B cell (primary cell): ENCODE measurements around the gene QTRT2. TPM values are rescaled to one million over a fixed set of nuclear protein-coding genes. Genes with fewer than 3 reads are reported as not detected.

ENCODE experiments used
- ATAC-seq: fragments of 200-7000 bp; cut with Tn5 transposase; one replicate; pipeline ENCODE4 v1.10.0; 2021; ENCODE audit warnings: low read depth, mild to moderate bottlenecking, moderate number of reproducible peaks, moderate library complexity
- CTCF ChIA-PET: fragments of 350-600 bp; sonication (Branson Sonifier 250); formaldehyde crosslinking; loops from one replicate; lab custom pipeline; 2021; ENCODE audit warnings: antibody characterized with exemption, inconsistent platforms; lab: Charles Lee
- POLR2A ChIA-PET: fragments of 350-600 bp; sonication (Branson Sonifier 250); formaldehyde crosslinking; loops from one replicate; lab custom pipeline; 2021; ENCODE audit warnings: antibody characterized with exemption; lab: Charles Lee
- DNase-seq: peaks from one replicate; pipeline ENCODE4 v3.0.0; 2013
- H2AFZ ChIP-seq: 2 replicates; pipeline ENCODE4 v1.6.1; 2012; ENCODE audit warnings: mild to moderate bottlenecking, low read depth, low read length; ENCODE audit not compliant: insufficient read depth, poor library complexity, severe bottlenecking
- H3K27ac ChIP-seq, 2 donors: 1 replicate in 1 of 2; 2 replicates in 1 of 2; pipeline ENCODE4 v1.5.1; 2012 to 2013; ENCODE audit warnings: low read length in 2 of 2, mild to moderate bottlenecking in 2 of 2, moderate library complexity in 1 of 2
- H3K27me3 ChIP-seq, 4 experiments: fragments of 200-600 bp in 1 of 4; sonication (generic) in 1 of 4; replicated peaks in 1 of 4; 1 replicate in 2 of 4; 2 replicates in 2 of 4; pipeline versions ENCODE4 v1.6.1 to v1.7.0; 2013 to 2016; ENCODE audit warnings: low read length in 3 of 4, mild to moderate bottlenecking in 2 of 4, mixed read lengths in 1 of 4, moderate library complexity in 1 of 4; ENCODE audit not compliant: insufficient read depth in 4 of 4, control insufficient read depth in 3 of 4; ENCODE audit errors: control extremely low read depth in 1 of 4
- H3K36me3 ChIP-seq, 2 experiments: replicated peaks in 1 of 2; 1 replicate in 1 of 2; 2 replicates in 1 of 2; pipeline versions ENCODE4 v1.6.1 to v1.7.1; 2013; ENCODE audit warnings: low read length in 1 of 2; ENCODE audit not compliant: insufficient read depth in 2 of 2, control insufficient read depth in 1 of 2; ENCODE audit errors: control extremely low read depth in 1 of 2, extremely low read depth in 1 of 2
- H3K4me1 ChIP-seq, 2 donors: fragments of 200-600 bp in 1 of 2; sonication (generic) in 1 of 2; 1 replicate in 1 of 2; 2 replicates in 1 of 2; pipeline versions ENCODE4 v1.5.1 to v1.6.1; 2013 to 2017; ENCODE audit warnings: low read length in 2 of 2; ENCODE audit not compliant: control insufficient read depth in 2 of 2, insufficient read depth in 2 of 2
- H3K4me2 ChIP-seq: replicated peaks from 2 replicates; pipeline ENCODE3; 2012; ENCODE audit warnings: mild to moderate bottlenecking, low read depth, low read length; ENCODE audit not compliant: poor library complexity, severe bottlenecking
- H3K4me3 ChIP-seq, 5 experiments: fragments of 200-600 bp in 1 of 5; sonication (generic) in 1 of 5; 1 replicate in 3 of 5; 2 replicates in 2 of 5; pipeline versions ENCODE4 v1.5.1 to v1.7.0; 2011 to 2016; ENCODE audit warnings: low read length in 4 of 5, mild to moderate bottlenecking in 4 of 5, low read depth in 2 of 5, control low read depth in 1 of 5, moderate library complexity in 1 of 5; ENCODE audit not compliant: insufficient read depth in 1 of 5; ENCODE audit errors: control extremely low read depth in 1 of 5, extremely low read depth in 1 of 5
- H3K79me2 ChIP-seq: fragments of 200-600 bp; sonication (generic); one replicate; pipeline ENCODE4 v1.6.0; 2016; ENCODE audit warnings: low read length; ENCODE audit not compliant: control insufficient read depth, insufficient read depth
- H3K9ac ChIP-seq: fragments of 200-600 bp; sonication (generic); 2 replicates; pipeline ENCODE4 v1.6.1; 2017; ENCODE audit warnings: mild to moderate bottlenecking, low read length, moderate library complexity
- H3K9me3 ChIP-seq, 3 donors: one replicate each; pipeline versions ENCODE4 v1.6.1 to v1.7.1; 2013; ENCODE audit warnings: low read length in 2 of 3; ENCODE audit not compliant: control insufficient read depth in 2 of 3, insufficient read depth in 1 of 3; ENCODE audit errors: control extremely low read depth in 1 of 3
- H4K20me1 ChIP-seq: 2 replicates; pipeline ENCODE4 v1.6.0; 2012; ENCODE audit warnings: mild to moderate bottlenecking, low read length; ENCODE audit not compliant: insufficient read depth, control insufficient read depth, poor library complexity, severe bottlenecking
- H3K27ac Mint-ChIP-seq: one replicate; pipeline ENCODE4 v1.8.0; 2021; ENCODE audit warnings: mixed read lengths
- H3K27me3 Mint-ChIP-seq: one replicate; pipeline ENCODE4 v1.8.0; 2021; ENCODE audit warnings: mixed read lengths
- H3K4me1 Mint-ChIP-seq: one replicate; pipeline ENCODE4 v1.8.0; 2021; ENCODE audit warnings: mixed read lengths
- H3K4me3 Mint-ChIP-seq: one replicate; pipeline ENCODE4 v1.8.0; 2021; ENCODE audit warnings: mixed read lengths
- H3K9me3 Mint-ChIP-seq: one replicate; pipeline ENCODE4 v1.8.0; 2022; ENCODE audit warnings: mixed read lengths; ENCODE audit not compliant: insufficient read depth
- EZH2 ChIP-seq: IDR thresholded peaks from 2 replicates; pipeline ENCODE4 v1.6.1; 2012; ENCODE audit warnings: borderline replicate concordance, low read depth, mild to moderate bottlenecking, moderate library complexity, low read length; ENCODE audit not compliant: insufficient read depth, poor library complexity, severe bottlenecking
- WGBS: methylation state at CpG from one replicate; pipeline ENCODE4 v1.1.5; 2013; ENCODE audit warnings: missing lambda C conversion rate; ENCODE audit not compliant: insufficient coverage; 5-methylcytosine and 5-hydroxymethylcytosine counted together
- intact Hi-C: fragments of 100-400 bp; cut with micrococcal nuclease; formaldehyde crosslinking; loops from one replicate; pipeline ENCODE4 v1.10.0; 2022
- polyA plus RNA-seq: library from polyadenylated mRNA; depleted of rRNA; stranded (reverse); fragments of >200 nt; gene quantifications from 2 replicates; pipeline ENCODE4 v1.2.3, GENCODE V29; 2012
- total RNA-seq, 2 donors: library from RNA; stranded (reverse); fragments of 120-200 nt in 1 of 2; gene quantifications; 1 replicate in 1 of 2; 2 replicates in 1 of 2; pipeline versions ENCODE4 v1.2.3 to v1.2.4, GENCODE V29; 2013 to 2022
- TF ChIP-seq, protein P1 (sequence below): fragments of 200-600 bp; IDR thresholded peaks from one replicate; pipeline ENCODE4 v1.8.0; 2022; ENCODE audit warnings: antibody characterized with exemption, mild to moderate bottlenecking

QTRT2 gene
- total and polyA plus RNA-seq, 2 donors (not counting 1 experiment from before 2014, with no cell fraction given): 15.8 to 59.5 TPM

DNA sequence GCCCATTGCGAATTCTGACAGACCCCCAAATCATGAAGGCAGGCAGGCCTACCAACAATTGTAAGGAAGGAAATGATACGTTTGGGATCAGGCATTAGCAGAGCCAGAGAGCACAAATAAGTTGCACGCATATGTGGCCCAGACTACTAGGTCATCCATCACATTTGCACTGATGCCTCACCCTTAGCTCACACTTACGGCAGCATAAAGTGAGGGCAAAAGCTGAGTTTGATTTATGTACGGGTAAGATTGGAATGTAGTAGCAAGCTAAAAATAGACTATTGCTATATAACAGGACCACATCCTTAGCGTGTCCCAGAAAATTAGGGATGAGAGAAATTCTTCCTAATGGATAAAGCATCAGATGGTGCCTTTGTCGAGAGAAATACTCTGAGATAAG lies 58.6 kb downstream of the QTRT2 start:
- 100% methylated on average over 1 of the region's 7 CpGs for WGBS
- H3K4me1 ChIP-seq: no peaks in the 10 kb centered on the region

DNA sequence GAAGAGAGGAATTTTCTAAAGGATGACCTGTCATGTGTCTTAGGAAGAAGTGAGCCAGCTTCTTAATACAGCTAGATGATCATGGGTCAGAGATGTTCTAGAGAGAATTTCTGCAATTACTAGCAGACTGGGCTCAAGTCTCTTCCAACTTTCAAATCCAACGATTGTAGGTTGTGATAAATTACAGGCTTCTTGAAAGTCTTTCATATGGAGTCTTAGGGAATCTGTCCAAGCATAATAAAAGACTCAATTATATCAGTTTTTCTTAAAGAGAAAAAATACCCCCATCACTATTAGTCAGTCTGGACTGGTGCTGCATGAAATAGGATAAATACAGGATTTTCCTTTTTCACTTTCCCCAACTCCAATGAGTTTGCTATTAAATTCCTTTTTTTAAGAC lies 63.2 kb downstream of the QTRT2 start:
- ATAC-seq: no peak

More for the DNA sequence above, 58.6 kb downstream of the QTRT2 start:
- H3K4me3 Mint-ChIP-seq: no peak overlapping the region
- no peaks in the 10 kb centered on the region for H3K9me3 Mint-ChIP-seq
- Histone ChIP-seq H3K79me2 (no peaks in the 10 kb centered on the region), H3K36me3 (no peaks in the 10 kb centered on the region), H3K4me2 (no peak overlapping the region), H2AFZ (no peak overlapping the region), H3K27me3 (no peaks in the 10 kb centered on the region), H3K4me3 (no peak overlapping the region), H3K9me3 (no peaks in the 10 kb centered on the region), H3K27ac (no peak overlapping the region), H3K9ac (no peak overlapping the region), H4K20me1 (no peaks in the 10 kb centered on the region)
- no peaks in the 10 kb centered on the region for H3K27me3 Mint-ChIP-seq
- ChIA-PET POLR2A (no interaction called here), CTCF (no interaction called here)
- no peak for DNase-seq
- intact Hi-C loops: no loop called here
- ATAC-seq: no peak
- H3K27ac Mint-ChIP-seq: no peak overlapping the region
- H3K4me1 Mint-ChIP-seq: no peaks in the 10 kb centered on the region
- no peak for TF ChIP-seq EZH2
- TF ChIP-seq, protein P1, sequence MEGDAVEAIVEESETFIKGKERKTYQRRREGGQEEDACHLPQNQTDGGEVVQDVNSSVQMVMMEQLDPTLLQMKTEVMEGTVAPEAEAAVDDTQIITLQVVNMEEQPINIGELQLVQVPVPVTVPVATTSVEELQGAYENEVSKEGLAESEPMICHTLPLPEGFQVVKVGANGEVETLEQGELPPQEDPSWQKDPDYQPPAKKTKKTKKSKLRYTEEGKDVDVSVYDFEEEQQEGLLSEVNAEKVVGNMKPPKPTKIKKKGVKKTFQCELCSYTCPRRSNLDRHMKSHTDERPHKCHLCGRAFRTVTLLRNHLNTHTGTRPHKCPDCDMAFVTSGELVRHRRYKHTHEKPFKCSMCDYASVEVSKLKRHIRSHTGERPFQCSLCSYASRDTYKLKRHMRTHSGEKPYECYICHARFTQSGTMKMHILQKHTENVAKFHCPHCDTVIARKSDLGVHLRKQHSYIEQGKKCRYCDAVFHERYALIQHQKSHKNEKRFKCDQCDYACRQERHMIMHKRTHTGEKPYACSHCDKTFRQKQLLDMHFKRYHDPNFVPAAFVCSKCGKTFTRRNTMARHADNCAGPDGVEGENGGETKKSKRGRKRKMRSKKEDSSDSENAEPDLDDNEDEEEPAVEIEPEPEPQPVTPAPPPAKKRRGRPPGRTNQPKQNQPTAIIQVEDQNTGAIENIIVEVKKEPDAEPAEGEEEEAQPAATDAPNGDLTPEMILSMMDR: no peak

More for the DNA sequence above, 63.2 kb downstream of the QTRT2 start:
- Mint-ChIP-seq H3K4me1 (no peaks in the 10 kb centered on the region), H3K9me3 (no peaks in the 10 kb centered on the region), H3K27me3 (peaks cover 8% of the 10 kb centered on the region), H3K27ac (no peak overlapping the region), H3K4me3 (no peak overlapping the region)
- Histone ChIP-seq H3K27ac (no peak overlapping the region), H3K4me3 (no peak overlapping the region), H2AFZ (no peak overlapping the region), H4K20me1 (no peaks in the 10 kb centered on the region), H3K4me1 (no peaks in the 10 kb centered on the region), H3K79me2 (no peaks in the 10 kb centered on the region), H3K4me2 (no peak overlapping the region), H3K9me3 (no peaks in the 10 kb centered on the region), H3K27me3 (no peaks in the 10 kb centered on the region), H3K36me3 (no peaks in the 10 kb centered on the region), H3K9ac (no peak overlapping the region)
- CTCF ChIA-PET: no interaction called here
- intact Hi-C loops: no loop called here
- DNase-seq: no peak
- TF ChIP-seq, protein P1: no peak
- no peak for TF ChIP-seq EZH2
- POLR2A ChIA-PET: no interaction called here
- WGBS: no CpG with 5 or more reads among the region's 1 CpG
